NCI-H1694 (cell line): Measurements from ENCODE around the gene ZBTB9.

ENCODE experiments used
- DNase-seq: peaks from one replicate; lab custom pipeline; 2025; lab: John Stamatoyannopoulos, UW

The ZBTB9 gene

DNA sequence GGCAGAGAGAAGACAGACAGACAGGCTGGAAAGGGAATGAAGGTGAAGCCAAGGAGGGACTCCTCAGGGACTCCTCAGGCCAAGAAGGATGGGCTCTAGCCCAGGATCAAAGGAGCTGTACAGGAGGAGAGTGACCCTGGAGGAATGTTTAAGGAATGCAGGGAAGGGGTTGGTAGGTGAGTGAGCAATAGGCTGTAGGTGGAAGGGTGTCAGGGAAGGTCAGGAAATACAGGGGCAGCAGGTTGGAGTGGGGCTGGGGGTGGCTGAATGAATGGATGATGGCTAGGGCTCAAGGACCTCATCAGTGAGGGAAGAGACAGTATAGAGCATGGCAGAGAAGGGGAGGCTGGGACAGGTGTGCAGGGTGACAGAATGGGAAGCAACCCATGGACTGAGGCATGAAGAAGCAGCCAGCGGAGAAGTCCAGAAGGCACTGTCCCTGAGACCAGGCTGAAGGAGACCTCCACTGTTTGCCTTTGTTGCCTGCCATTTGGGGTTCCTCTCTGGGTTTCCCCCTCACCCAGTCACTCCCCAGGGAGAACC is 21.3 kb upstream of the ZBTB9 start:
- DNase-seq = no peak

DNA sequence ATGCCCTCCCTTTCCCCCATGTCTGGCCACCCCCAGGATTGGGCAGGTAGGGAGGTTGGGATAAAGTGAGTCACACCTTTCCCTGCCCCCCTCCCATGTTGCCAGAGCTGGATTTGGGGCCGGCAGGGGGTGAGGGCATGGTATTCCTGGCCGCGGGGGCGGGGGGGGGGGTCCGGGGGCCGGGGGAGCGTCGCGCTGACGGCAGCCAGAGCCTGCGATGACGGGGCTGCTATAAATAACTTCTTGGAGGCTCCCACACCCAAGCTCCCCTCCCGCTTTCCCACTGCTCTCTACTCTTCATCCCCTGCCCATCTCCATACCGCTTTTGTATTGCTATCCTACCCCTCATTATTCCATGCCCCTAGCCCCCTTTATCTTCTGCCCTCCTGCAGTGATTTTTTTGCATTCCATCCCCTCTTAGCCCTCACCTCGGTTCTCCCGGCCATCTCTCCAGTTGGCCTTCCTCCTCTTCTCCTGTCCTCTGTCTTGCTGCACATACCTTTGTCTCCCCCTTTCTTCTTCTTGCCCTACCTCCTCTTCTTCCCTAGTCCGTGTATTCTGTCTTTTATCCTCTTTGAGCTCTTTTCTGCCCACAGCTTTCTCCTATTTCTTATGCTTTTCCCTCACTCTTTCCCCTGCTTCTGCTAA is 20.7 kb upstream of the ZBTB9 start:
- no peak for DNase-seq

DNA sequence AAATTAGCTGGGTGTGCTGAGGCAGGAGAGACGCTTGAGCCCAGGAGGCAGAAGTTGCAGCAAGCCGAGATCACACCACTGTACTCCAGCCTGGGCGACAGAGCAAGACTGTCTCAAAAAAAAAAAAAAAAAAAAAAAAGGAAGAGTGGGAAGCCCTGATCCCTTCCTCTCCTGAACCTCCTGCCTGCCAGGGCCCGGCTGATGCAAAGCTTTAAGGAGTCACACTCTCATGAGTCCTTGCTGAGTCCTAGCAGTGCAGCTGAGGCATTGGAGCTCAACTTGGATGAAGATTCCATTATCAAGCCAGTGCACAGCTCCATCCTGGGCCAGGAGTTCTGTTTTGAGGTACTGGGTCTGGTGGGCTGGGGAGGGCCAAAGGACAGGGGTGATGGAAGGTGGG is 19.4 kb upstream of the ZBTB9 start:
- DNase-seq = no peak

DNA sequence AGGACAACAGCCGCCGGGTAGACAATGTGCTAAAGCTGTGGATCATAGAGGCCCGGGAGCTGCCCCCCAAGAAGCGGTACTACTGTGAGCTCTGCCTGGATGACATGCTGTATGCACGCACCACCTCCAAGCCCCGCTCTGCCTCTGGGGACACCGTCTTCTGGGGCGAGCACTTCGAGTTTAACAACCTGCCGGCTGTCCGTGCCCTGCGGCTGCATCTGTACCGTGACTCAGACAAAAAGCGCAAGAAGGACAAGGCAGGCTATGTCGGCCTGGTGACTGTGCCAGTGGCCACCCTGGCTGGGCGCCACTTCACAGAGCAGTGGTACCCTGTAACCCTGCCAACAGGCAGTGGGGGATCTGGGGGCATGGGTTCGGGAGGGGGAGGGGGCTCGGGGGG is 16.7 kb upstream of the ZBTB9 start:
- DNase-seq = no peak

DNA sequence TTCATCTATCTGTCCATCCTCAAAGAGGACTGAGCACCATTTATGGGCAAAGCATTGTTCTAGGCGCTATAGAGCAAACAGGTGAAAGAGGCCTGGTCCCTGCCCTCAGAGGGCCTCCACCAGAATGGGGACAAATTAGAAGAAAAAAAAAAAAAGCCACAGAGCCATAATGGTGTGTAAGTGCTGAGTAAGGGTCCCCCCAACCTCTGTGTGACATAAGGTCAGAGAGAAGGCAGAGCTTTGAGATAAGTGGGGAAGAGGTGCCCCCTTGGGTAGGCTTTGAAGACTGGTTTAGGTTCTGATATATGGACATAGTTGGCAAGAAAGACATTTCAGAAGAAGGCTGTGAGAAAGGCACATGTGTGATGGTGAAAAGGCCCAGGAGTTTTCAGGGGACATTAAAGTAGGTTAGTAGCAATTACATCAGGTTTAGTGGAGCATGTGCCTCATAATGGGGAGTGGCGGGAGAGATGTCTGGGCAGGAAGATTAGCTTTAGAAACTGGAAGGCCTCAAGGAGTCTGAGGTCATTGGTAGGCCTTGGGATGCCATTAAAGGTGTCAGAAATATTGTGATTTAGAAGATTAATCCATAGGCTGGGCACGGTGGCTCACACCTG is 15.3 kb upstream of the ZBTB9 start:
- no peak for DNase-seq

DNA sequence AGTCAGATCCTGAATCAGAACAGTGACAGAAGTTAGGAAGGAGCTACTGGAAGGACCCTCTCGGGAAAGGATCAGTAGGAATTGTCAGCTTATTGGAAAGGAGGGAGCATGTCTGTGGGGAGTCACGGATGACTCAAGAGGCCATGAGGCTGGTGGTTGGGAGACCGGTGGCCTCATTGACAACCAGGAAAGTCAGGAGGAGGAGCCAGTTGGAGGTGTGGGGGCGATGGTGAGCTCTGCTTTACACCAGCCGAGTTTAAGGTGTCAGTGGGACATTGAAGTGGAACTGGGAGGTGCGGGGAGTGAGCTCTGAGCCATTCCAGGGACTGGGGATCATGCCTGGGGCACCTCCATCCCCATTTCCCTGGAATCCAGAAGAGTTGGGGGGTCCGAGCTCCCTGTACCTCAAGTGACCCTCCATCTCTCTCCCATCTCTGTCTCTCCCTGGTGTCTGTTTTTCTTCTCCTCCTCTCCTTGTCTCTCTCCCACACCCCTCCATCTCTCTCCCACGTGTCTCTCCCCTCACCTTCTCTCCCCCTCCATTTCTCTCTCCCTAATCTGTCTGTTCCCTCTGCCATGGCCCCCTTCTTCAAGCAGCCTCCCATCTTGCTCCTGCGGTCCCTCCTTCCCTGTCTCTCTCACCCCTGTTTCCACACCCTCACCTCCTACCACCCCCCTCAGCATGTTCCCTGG is 14.3 kb upstream of the ZBTB9 start:
- no peak for DNase-seq

DNA sequence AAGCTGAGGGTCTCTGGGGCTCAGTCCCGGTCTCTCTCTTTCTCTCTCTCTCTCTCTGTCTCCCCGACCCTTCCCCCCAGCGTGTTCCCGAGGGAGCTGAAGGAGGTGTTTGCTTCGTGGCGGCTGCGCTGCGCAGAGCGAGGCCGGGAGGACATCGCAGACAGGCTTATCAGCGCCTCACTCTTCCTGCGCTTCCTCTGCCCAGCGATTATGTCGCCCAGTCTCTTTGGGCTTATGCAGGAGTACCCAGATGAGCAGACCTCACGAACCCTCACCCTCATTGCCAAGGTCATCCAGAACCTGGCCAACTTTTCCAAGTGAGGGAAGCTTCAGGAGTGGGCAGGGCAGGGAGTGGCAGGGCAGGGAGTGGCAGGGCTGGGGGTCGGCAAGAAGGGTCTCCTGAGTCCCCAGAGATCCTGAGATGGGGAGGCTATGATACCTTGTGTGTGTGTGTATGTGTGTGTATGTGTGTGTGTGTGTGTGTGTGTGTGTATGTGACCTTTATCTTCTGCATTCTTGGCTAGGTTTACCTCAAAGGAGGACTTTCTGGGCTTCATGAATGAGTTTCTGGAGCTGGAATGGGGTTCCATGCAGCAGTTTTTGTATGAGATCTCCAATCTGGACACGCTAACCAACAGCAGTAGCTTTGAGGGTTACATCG is 13.6 kb upstream of the ZBTB9 start:
- no peak for DNase-seq

DNA sequence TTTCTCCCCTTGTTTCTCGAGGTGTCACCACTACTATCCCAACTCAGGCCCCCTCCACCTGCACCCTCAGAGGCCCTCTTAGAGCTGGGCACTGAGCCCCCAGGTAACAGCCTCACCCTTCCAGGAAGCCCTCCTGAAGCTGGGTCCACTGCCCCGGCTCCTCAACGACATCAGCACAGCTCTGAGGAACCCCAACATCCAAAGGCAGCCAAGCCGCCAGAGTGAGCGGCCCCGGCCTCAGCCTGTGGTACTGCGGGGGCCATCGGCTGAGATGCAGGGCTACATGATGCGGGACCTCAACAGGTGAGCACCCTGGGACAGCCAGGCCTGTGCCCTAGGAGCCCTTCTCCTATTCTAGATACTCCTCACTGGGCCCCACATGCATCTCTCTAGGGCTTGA is 12.9 kb upstream of the ZBTB9 start:
- no peak for DNase-seq

DNA sequence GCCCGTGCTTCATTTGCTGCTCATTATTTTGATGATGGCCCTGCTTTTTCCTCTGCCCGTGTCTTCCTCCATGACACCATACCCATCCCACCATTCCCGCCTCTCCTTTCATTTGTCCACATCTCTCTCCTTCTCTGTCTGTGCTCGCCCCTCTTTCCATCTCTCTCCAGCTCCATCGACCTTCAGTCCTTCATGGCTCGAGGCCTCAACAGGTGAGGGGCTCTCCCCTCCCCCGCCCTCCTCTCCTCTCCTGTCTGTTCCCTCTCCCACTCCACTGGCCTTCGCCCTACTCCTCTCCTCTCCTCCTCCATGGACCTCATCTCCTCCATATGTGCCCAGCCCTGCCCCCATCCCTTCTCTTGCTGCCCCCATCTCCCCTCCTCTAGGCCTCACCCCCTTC is 12.1 kb upstream of the ZBTB9 start:
- DNase-seq = no peak

DNA sequence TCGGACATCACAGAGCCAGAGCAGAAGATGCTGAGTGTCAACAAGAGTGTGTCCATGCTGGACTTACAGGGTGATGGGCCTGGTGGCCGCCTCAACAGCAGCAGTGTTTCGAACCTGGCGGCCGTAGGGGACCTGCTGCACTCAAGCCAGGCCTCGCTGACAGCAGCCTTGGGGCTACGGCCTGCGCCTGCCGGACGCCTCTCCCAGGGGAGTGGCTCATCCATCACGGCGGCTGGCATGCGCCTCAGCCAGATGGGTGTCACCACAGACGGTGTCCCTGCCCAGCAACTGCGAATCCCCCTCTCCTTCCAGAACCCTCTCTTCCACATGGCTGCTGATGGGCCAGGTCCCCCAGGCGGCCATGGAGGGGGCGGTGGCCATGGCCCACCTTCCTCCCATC is 11.4 kb upstream of the ZBTB9 start:
- DNase-seq = no peak

DNA sequence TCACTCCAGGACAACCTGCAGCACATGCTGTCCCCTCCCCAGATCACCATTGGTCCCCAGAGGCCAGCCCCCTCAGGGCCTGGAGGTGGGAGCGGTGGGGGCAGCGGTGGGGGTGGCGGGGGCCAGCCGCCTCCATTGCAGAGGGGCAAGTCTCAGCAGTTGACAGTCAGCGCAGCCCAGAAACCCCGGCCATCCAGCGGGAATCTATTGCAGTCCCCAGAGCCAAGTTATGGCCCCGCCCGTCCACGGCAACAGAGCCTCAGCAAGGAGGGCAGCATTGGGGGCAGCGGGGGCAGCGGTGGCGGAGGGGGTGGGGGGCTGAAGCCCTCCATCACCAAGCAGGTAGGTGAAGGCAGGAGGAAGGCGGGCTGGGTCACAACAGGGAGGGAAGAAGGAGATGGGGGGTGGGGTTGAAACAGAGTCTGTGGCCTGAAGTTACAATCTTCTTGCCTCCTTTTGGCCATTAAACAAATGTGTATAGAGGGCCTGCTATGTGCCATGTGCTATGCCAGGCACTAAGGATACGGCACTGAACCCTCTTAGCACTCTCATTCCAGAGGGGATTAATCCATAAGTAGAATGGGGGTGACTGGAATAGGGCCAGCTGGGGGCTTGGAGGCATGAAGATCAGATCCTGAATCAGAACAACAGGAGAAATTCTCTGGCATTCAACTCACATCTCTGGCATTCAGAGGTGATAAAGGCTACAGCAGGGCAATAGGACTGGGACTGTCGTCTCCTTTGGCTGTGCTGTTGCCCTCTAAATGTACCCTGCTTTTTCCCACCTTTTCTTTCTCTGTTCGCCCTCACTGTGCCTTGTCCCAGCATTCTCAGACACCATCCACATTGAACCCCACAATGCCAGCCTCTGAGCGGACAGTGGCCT is 10.5 kb upstream of the ZBTB9 start:
- DNase-seq = no peak

DNA sequence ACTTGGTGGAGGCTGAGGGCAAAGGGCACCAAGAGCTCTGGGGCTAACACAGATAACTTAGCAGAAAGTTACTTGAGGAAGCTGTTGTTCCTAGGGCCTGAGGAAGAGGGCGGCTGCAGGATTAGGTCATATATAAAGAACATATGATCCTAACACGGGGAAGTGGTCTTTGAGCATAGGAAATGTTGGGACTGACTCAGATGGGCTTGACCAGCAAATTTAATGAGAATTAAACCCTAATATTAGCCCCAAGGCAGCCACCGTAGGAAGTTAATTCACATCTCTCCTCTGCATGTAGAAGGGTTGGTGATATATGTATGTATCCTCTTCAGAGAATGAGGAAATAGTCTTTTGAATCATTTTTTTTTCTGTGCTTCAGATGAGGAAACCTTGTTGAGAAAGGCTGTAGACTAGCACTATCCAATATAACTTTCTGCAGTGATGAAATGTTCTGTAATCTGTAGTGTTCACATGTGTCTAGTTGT is 9.2 kb upstream of the ZBTB9 start:
- no peak for DNase-seq

DNA sequence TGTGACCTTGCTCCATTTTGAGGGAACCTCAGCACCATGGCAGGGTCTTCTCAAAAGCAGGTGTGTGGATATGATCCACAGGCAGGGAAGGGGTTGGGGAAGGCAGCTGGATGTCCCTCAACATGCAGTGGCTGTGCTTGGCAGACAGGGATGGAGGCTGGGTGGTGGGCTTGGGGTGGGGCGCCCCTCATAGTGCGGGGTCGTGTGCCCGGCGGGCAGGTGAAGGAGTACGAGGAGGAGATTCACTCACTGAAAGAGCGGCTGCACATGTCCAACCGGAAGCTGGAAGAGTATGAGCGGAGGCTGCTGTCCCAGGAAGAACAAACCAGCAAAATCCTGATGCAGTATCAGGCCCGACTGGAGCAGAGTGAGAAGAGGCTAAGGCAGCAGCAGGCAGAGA is 8.0 kb upstream of the ZBTB9 start:
- DNase-seq = no peak

DNA sequence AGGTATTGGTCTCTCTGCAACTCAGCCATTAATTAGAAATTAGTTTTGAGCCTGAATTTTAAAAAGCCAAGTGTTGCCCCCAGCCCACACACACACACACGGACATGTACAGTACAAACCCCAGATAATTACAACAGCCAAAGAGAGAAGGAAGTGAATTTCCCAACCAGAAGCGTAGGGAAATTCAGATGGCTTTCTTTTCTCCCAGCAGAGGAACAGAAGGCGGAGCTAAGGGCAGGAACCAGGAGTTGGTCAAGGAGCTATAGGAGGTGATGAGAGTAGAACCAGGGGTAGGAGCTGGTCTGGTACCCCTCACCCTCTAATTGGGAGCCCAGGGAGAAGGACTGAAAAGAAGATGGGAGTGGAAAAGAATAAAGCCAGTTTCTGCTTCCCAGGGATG is 3.9 kb upstream of the ZBTB9 start:
- DNase-seq = no peak

DNA sequence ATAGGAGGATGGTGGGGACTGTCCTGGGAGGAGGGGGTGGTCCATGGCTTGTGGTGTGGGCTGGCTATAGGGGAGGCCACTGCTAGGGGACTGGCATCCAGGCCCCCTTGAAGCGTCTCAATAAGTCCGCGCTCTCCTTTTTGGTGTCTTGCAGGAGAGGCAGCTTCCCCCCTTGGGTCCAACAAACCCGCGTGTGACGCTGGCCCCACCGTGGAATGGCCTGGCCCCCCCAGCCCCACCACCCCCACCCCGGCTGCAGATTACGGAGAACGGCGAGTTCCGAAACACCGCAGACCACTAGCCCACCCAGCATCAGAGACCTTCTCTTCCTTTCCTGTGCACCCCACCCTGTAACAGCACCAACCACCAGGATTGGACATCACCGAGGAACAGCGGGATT is 2.8 kb upstream of the ZBTB9 start:
- no peak for DNase-seq

DNA sequence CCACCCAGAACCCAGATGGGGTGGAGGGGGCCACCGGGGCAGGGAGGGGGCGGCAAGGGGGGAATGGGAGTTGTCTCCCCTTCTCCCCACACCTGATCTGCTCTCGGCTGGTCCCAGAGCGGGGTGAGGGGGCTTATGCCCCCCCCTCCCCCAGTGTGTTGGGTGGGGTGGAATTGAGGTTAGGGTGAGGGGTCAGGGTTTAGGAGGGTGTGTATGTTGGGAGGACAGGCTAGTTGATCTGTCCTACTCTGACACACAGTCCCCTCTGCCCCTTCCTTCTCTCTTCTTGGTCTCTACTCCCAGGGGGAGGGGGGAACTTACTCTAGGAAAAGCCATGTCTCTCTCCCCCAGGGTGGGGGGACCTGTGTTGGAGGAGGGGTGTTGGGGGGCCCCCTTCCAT is 1.9 kb upstream of the ZBTB9 start:
- no peak for DNase-seq

DNA sequence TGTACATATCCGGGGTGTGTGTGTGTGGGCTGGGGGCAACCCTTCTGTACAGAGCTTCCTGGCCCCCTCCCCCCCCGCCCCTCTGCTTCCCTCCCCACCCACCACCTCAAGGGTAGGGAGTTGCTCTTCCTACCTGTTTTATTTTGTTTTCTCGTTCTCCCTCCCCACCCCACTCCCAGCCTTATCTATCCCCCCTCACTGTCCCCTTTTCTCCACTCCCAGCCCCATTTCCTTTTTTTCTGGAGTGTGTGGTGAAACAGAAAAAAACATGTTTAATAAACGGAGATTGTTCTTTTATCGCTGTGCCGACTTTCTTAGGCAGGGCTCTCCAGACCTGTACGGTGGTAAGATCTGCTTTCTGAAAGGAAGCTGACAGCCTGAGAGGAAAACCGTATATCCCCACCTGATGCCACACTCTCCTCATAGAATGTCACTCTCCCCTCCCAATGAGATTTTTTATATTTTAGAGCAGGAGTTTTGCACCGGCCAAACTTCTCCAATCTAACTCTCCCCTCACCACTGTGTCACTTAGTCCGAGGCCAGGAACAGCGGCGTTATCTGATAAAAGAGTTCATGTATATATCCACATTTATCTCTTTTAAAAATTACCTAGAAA is 875 bp upstream of the ZBTB9 start:
- no peak for DNase-seq

DNA sequence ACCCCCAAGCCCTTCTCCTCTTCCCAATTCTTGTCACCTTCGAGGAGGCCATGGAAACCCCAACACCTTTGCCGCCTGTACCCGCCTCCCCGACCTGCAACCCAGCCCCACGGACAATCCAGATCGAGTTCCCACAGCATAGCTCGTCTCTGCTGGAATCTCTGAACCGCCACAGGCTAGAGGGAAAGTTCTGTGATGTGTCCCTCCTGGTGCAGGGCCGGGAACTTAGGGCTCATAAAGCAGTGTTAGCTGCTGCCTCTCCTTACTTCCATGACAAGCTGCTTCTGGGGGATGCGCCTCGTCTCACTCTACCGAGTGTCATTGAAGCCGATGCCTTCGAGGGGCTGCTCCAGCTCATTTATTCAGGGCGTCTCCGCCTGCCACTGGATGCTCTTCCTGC is 675 bp downstream of the ZBTB9 start:
- DNase-seq = no peak

DNA sequence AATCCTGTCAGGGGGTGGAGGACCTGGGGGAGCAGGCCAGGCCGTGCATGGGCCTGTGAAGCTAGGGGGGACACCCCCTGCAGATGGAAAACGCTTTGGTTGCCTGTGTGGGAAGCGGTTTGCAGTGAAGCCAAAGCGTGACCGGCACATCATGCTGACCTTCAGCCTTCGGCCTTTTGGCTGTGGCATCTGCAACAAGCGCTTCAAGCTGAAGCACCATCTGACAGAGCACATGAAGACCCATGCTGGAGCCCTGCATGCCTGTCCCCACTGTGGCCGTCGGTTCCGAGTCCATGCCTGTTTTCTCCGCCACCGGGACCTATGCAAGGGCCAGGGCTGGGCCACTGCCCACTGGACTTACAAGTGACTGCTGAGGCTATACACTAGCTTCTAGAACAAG is 1.8 kb downstream of the ZBTB9 start:
- no peak for DNase-seq

DNA sequence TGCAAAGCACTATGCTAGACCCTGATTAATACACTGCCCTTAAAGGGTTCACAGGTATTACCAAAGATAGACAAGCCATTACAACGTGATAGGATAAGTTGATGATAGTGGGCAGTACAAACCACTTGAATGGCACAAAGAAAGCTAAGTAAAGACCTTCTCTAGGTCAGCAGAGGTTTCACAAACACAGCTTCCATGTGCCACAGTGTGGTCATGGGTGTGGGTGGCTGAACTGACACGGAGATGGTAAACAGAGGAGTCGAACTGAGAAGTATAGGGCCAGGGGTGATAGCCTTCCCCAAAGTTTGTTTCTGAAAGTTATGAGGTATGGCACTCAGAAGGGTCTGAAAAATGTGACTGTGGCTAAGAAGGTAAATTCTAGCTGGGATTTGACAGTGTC is 4.3 kb downstream of the ZBTB9 start:
- no peak for DNase-seq

DNA sequence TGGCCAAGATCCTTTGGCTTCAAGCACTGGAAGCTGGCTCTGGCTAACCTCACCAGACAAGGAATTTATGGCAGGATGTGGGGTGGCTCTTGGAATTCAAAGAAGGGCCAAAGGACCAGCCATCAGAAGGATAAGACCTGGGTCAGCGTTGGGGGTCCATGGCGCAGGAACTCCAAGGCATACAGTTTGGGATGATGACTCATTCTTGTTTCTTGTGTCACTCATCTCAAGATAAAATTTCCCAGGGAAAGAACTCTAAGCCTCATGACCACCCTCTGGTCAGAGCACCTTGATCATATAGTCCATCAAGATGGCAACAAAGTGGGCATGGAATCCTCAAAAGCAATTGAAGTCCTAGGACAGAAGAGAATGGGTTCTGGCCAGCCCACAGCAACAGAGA is 4.8 kb downstream of the ZBTB9 start:
- DNase-seq = no peak
